Activated B cell treated with CpG ODN at 0.5 μM for 24 hours (primary cell): ENCODE results near the gene COL19A1. TPM values are rescaled to one million over a fixed set of nuclear protein-coding genes. Genes with fewer than 3 reads are reported as not detected.

ENCODE experiments used
- ATAC-seq: fragments of 200-7000 bp; cut with Tn5 transposase; one replicate; pipeline ENCODE4 v1.10.0; 2021; ENCODE audit warnings: low read depth, mild to moderate bottlenecking, moderate library complexity
- CTCF ChIA-PET: fragments of 350-600 bp; sonication (Branson Sonifier 250); formaldehyde crosslinking; loops from one replicate; lab custom pipeline; 2021; ENCODE audit warnings: antibody characterized with exemption; lab: Charles Lee
- POLR2A ChIA-PET: fragments of 350-600 bp; sonication (Branson Sonifier 250); formaldehyde crosslinking; loops from one replicate; lab custom pipeline; 2021; ENCODE audit warnings: antibody characterized with exemption; lab: Charles Lee
- DNase-seq: peaks from one replicate; pipeline ENCODE4 v3.0.0; 2022
- H3K27ac Mint-ChIP-seq: one replicate; pipeline ENCODE4 v1.8.0; 2020; ENCODE audit warnings: mixed read lengths
- H3K27me3 Mint-ChIP-seq: one replicate; pipeline ENCODE4 v1.8.0; 2021; ENCODE audit warnings: mixed read lengths
- H3K36me3 Mint-ChIP-seq: one replicate; pipeline ENCODE4 v1.8.0; 2021; ENCODE audit warnings: low read depth, mixed read lengths
- H3K4me1 Mint-ChIP-seq: one replicate; pipeline ENCODE4 v1.8.0; 2021; ENCODE audit warnings: mixed read lengths
- H3K4me3 Mint-ChIP-seq: one replicate; pipeline ENCODE4 v1.8.0; 2020; ENCODE audit warnings: mild to moderate bottlenecking, mixed read lengths
- H3K9me3 Mint-ChIP-seq: one replicate; pipeline ENCODE4 v1.8.0; 2020; ENCODE audit warnings: mixed read lengths
- intact Hi-C: fragments of 100-400 bp; cut with micrococcal nuclease; formaldehyde crosslinking; loops from one replicate; pipeline ENCODE4 v1.15.1; 2024
- total RNA-seq: library from RNA; stranded (reverse); gene quantifications from 2 replicates; pipeline ENCODE4 v1.2.3, GENCODE V29; 2022
- TF ChIP-seq, protein P1 (sequence below): fragments of 200-600 bp; IDR thresholded peaks from one replicate; pipeline ENCODE4 v1.8.0; 2022; ENCODE audit warnings: antibody characterized with exemption, mild to moderate bottlenecking

Gene COL19A1
- total RNA-seq, 1 donor from 2014 or later = 54.4 TPM

- Mint-ChIP-seq H3K27me3 (no peaks in the 10 kb centered on the region), H3K36me3 (peaks cover 23% of the 10 kb centered on the region), H3K4me1 (peaks cover 57% of the 10 kb centered on the region), H3K9me3 (no peaks in the 10 kb centered on the region), H3K27ac (peak overlapping the region; percentile 71), H3K4me3 (peak overlapping the region; percentile 32)
- no peak for DNase-seq
- TF ChIP-seq, protein P1, sequence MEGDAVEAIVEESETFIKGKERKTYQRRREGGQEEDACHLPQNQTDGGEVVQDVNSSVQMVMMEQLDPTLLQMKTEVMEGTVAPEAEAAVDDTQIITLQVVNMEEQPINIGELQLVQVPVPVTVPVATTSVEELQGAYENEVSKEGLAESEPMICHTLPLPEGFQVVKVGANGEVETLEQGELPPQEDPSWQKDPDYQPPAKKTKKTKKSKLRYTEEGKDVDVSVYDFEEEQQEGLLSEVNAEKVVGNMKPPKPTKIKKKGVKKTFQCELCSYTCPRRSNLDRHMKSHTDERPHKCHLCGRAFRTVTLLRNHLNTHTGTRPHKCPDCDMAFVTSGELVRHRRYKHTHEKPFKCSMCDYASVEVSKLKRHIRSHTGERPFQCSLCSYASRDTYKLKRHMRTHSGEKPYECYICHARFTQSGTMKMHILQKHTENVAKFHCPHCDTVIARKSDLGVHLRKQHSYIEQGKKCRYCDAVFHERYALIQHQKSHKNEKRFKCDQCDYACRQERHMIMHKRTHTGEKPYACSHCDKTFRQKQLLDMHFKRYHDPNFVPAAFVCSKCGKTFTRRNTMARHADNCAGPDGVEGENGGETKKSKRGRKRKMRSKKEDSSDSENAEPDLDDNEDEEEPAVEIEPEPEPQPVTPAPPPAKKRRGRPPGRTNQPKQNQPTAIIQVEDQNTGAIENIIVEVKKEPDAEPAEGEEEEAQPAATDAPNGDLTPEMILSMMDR = no peak
- peak; percentile 49 for ATAC-seq
- ChIA-PET POLR2A (interaction anchor here (0.8 to 2.0 kb wide), 9 partner anchors 8 to 101 kb away, joined by 3 to 13 read pairs (median 4); partner anchors contain the start of genes COL19A1 and LMBRD1), CTCF (interaction anchor here (1.1 to 1.2 kb wide), 2 partner anchors 28 to 162 kb away, joined by 3 to 4 read pairs; partner anchors contain the start of gene COL19A1)
- intact Hi-C loops = no loop called here
Observed at GRCh38 chr6:69894578-69895347, 28.4 kb downstream of the COL19A1 start.

- Mint-ChIP-seq H3K27me3 (no peaks in the 10 kb centered on the region), H3K27ac (peak overlapping the region; percentile 71), H3K4me3 (no peak overlapping the region), H3K36me3 (peaks cover 19% of the 10 kb centered on the region), H3K9me3 (no peaks in the 10 kb centered on the region), H3K4me1 (peaks cover 53% of the 10 kb centered on the region)
- ATAC-seq (no peak), DNase-seq (no peak)
- ChIA-PET CTCF (interaction anchor here (1.1 to 1.2 kb wide), 2 partner anchors 29 to 162 kb away, joined by 3 to 4 read pairs; partner anchors contain the start of gene COL19A1), POLR2A (interaction anchor here (1.0 to 2.0 kb wide), 7 partner anchors 9 to 98 kb away, joined by 3 to 13 read pairs (median 5); partner anchors contain the start of genes COL19A1 and LMBRD1)
- TF ChIP-seq, protein P1 = no peak
- intact Hi-C loops = no loop called here
Observed at GRCh38 chr6:69895396-69895795, 29.0 kb downstream of the COL19A1 start.

- Mint-ChIP-seq H3K36me3 (peaks cover 55% of the 10 kb centered on the region), H3K9me3 (no peaks in the 10 kb centered on the region), H3K27ac (no peak overlapping the region), H3K4me3 (no peak overlapping the region), H3K4me1 (peaks cover 12% of the 10 kb centered on the region), H3K27me3 (no peaks in the 10 kb centered on the region)
- intact Hi-C loops = no loop called here
- TF ChIP-seq, protein P1 = no peak
- ChIA-PET CTCF (no interaction called here), POLR2A (interaction anchor here (1.3 kb wide), 1 partner anchor 11 kb away, joined by 3 read pairs; no protein-coding TSS in a partner anchor)
- ATAC-seq = no peak
- DNase-seq = no peak
Observed at GRCh38 chr6:69900869-69901268, 34.5 kb downstream of the COL19A1 start.

GRCh38 chr6:69901361-69901760 is 35.0 kb downstream of the COL19A1 start:
- intact Hi-C loops = no loop called here
- POLR2A ChIA-PET = interaction anchor here (1.3 to 1.8 kb wide), 2 partner anchors 12 to 20 kb away, joined by 3 to 5 read pairs; no protein-coding TSS in a partner anchor
- Mint-ChIP-seq H3K4me1 (peaks cover 11% of the 10 kb centered on the region), H3K27me3 (no peaks in the 10 kb centered on the region), H3K4me3 (no peak overlapping the region), H3K9me3 (no peaks in the 10 kb centered on the region), H3K27ac (no peak overlapping the region), H3K36me3 (peaks cover 59% of the 10 kb centered on the region)
- ATAC-seq (no peak), DNase-seq (no peak)
- TF ChIP-seq, protein P1 = no peak
- CTCF ChIA-PET = interaction anchor here (1.0 kb wide), 1 partner anchor 11 kb away, joined by 3 read pairs; no protein-coding TSS in a partner anchor

DNA sequence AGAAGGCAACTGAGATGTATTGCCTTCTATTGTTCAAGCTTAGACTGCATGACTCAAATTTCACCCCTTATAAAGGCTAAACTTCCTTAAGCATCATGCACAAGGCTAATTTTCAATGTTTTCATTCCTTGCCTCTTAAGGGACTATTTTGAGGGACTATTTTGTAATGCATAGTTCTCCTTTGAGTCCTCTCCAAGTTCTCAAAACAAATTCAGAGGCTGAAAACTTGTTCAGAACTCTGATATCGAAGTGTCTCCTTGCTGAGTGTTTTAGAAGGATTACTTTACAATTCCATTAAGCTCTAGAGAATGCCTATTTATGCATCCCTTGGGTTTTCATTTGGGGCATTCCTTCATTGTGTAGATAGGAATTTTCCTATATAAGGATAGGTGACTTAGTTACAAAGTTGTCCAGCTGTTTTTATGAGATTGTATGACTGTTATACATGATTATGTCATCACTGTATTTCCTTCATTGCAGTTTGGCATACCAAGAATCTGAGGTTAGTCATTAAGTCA is 41.7 kb downstream of the COL19A1 start:
- Mint-ChIP-seq H3K4me3 (no peak overlapping the region), H3K9me3 (no peaks in the 10 kb centered on the region), H3K4me1 (peaks cover 15% of the 10 kb centered on the region), H3K27ac (no peak overlapping the region), H3K36me3 (peaks cover 54% of the 10 kb centered on the region), H3K27me3 (no peaks in the 10 kb centered on the region)
- no peak for ATAC-seq
- CTCF ChIA-PET = no interaction called here
- no peak for DNase-seq
- intact Hi-C loops = loop anchor here (1.0 kb wide), 1 partner anchor 9 kb away; no protein-coding TSS in a partner anchor
- POLR2A ChIA-PET = no interaction called here
- TF ChIP-seq, protein P1 = no peak
